GM12878 (cell line): ENCODE data around the gene FARS2. TPM values are rescaled to one million over a fixed set of nuclear protein-coding genes. Genes with fewer than 3 reads are reported as not detected.

Experiments used
- ATAC-seq: fragments of 200-7000 bp; cut with Tn5 transposase; 3 replicates; pipeline ENCODE4 v1.9.1; 2020; ENCODE audit warnings: mild to moderate bottlenecking, moderate library complexity
- BruUV-seq: library from RNA; stranded (reverse); fragments of 400-500 nt; replicated peaks from 2 replicates; lab custom pipeline; 2021; lab: Mats Ljungman, UMichigan
- CTCF ChIA-PET: fragments of 300-600 bp; sonication (Branson Sonifier 250); formaldehyde crosslinking; extraction: SDS; loops from one replicate; lab custom pipeline; 2021; ENCODE audit warnings: inconsistent platforms; lab: Yijun Ruan, JAX
- POLR2A ChIA-PET: fragments of 350-600 bp; formaldehyde crosslinking; extraction: SDS; loops from one replicate; lab custom pipeline; 2021; ENCODE audit warnings: inconsistent platforms; lab: Charles Lee
- RAD21 ChIA-PET: fragments of 300-600 bp; sonication (Branson Sonifier 250); formaldehyde crosslinking; loops from one replicate; lab custom pipeline; 2023; ENCODE audit warnings: antibody characterized with exemption; ENCODE audit not compliant: unreplicated experiment; lab: Charles Lee
- SMC1A ChIA-PET: fragments of 300-600 bp; sonication (Branson Sonifier 250); formaldehyde crosslinking; loops from one replicate; lab custom pipeline; 2023; ENCODE audit not compliant: unreplicated experiment, uncharacterized antibody; lab: Charles Lee
- DNase-seq: peaks from one replicate; pipeline ENCODE4 v3.0.0-alpha.2; 2011; ENCODE audit warnings: low read depth, low spot score
- FAIRE-seq: peaks from 3 replicates; lab custom pipeline; 2011; peaks lifted over from hg19 to GRCh38; lab: Jason Lieb, UNC
- H2AFZ ChIP-seq: 2 replicates; pipeline ENCODE4 v1.6.0; 2011; ENCODE audit warnings: low read depth, low read length, control low read depth; ENCODE audit not compliant: control insufficient read depth
- H3K27ac ChIP-seq: 2 replicates; pipeline ENCODE4 v1.5.1; 2011; ENCODE audit warnings: control low read depth; ENCODE audit not compliant: control insufficient read depth, insufficient read depth
- H3K27me3 ChIP-seq, 2 experiments: replicated peaks in 1 of 2; 2 replicates each; pipeline versions ENCODE4 v1.6.0 to v1.6.1; 2011; ENCODE audit warnings: low read length in 1 of 2; ENCODE audit not compliant: control insufficient read depth in 2 of 2, insufficient read depth in 2 of 2
- H3K36me3 ChIP-seq, 2 experiments: 2 replicates each; pipeline ENCODE4 v1.5.1; 2011; ENCODE audit warnings: low read length in 1 of 2; ENCODE audit not compliant: control insufficient read depth in 2 of 2, insufficient read depth in 2 of 2
- H3K4me1 ChIP-seq: 2 replicates; pipeline ENCODE4 v1.6.1; 2011; ENCODE audit warnings: mild to moderate bottlenecking, low read length, moderate library complexity, mixed read lengths; ENCODE audit not compliant: control insufficient read depth, insufficient read depth
- H3K4me2 ChIP-seq: 2 replicates; pipeline ENCODE4 v1.6.0; 2011; ENCODE audit warnings: control low read depth; ENCODE audit not compliant: control insufficient read depth, insufficient read depth
- H3K4me3 ChIP-seq: fragments of 200-600 bp; sonication (generic); 2 replicates; pipeline ENCODE4 v1.5.1; 2016
- H3K79me2 ChIP-seq: 2 replicates; pipeline ENCODE4 v1.6.0; 2011; ENCODE audit warnings: low read length; ENCODE audit not compliant: control insufficient read depth, insufficient read depth
- H3K9ac ChIP-seq: 2 replicates; pipeline ENCODE4 v1.8.0; 2011; ENCODE audit warnings: low read length, control low read depth, mixed read lengths; ENCODE audit not compliant: control insufficient read depth, insufficient read depth
- H3K9me3 ChIP-seq: replicated peaks from 3 replicates; pipeline ENCODE4 v1.5.1; 2011; ENCODE audit warnings: mild to moderate bottlenecking, low read length; ENCODE audit not compliant: control insufficient read depth, insufficient read depth
- H4K20me1 ChIP-seq: 2 replicates; pipeline ENCODE4 v1.6.0; 2011; ENCODE audit not compliant: control insufficient read depth, insufficient read depth
- CHD1 ChIP-seq: IDR thresholded peaks from 2 replicates; pipeline ENCODE4 v1.6.1; 2012; ENCODE audit warnings: low read depth, low read length, improper control_type of control experiment
- CREB1 ChIP-seq: IDR thresholded peaks from 2 replicates; pipeline ENCODE4 v1.6.1; 2012; ENCODE audit warnings: low read depth, mild to moderate bottlenecking, inconsistent platforms
- CREM ChIP-seq: IDR thresholded peaks from 2 replicates; pipeline ENCODE4 v1.6.1; 2014; ENCODE audit warnings: antibody characterized with exemption, low read depth
- EZH2 ChIP-seq: IDR thresholded peaks from 2 replicates; pipeline ENCODE4 v1.6.1; 2012; ENCODE audit warnings: low read depth, mild to moderate bottlenecking, control low read depth, inconsistent platforms, low read length, borderline replicate concordance; ENCODE audit not compliant: control insufficient read depth
- HDGF ChIP-seq: fragments of 450-650 bp; IDR thresholded peaks from 2 replicates; pipeline ENCODE4 v1.6.1; 2016; ENCODE audit warnings: antibody characterized with exemption
- SREBF2 ChIP-seq: IDR thresholded peaks from 2 replicates; pipeline ENCODE4 v1.6.1; 2012; ENCODE audit warnings: mild to moderate bottlenecking, low read length
- TCF12 ChIP-seq: IDR thresholded peaks from 2 replicates; pipeline ENCODE4 v1.6.1; 2011; ENCODE audit warnings: low read depth, mild to moderate bottlenecking, low read length
- WGBS: methylation state at CpG from one replicate; pipeline ENCODE4 v1.1.6; 2016; ENCODE audit warnings: low lambda C conversion rate; ENCODE audit not compliant: insufficient replicate concordance, insufficient coverage; ENCODE audit errors: missing lambda C conversion rate; 5-methylcytosine and 5-hydroxymethylcytosine counted together
- in situ Hi-C: fragments of 300-500 bp; cut with MboI; formaldehyde crosslinking; loops from 9 replicates; pipeline ENCODE4 v1.14.3; 2018; ENCODE audit warnings: mixed read lengths
- intact Hi-C: fragments of 100-400 bp; cut with micrococcal nuclease; formaldehyde crosslinking; loops from one replicate; pipeline ENCODE4 v1.14.2; 2022; ENCODE audit not compliant: unreplicated experiment
- polyA plus RNA-seq, 11 experiments: library from polyadenylated mRNA; depleted of rRNA in 4 of 11; unstranded in 6 of 11; stranded (reverse) in 5 of 11; fragments of >200 nt; fragmentation: Nextera tagmentation in 4 of 11; fragmentation: Illumina TruSeq in 1 of 11; extraction: Ambion mirVana in 4 of 11; extraction: Trizol in 1 of 11; gene quantifications; 1 replicate in 1 of 11; 2 replicates in 10 of 11; pipeline versions ENCODE4 v1.2.1 to v1.2.3, GENCODE V29; 2011 to 2016; ENCODE audit warnings: inconsistent platforms in 2 of 11, missing spikeins in 2 of 11, low read depth in 1 of 11
- total RNA-seq, 4 experiments: library from RNA; depleted of rRNA in 3 of 4; stranded (reverse); fragments of >200 nt in 3 of 4; fragmentation: Illumina TruSeq in 1 of 4; extraction: Trizol in 1 of 4; gene quantifications; 2 replicates each; pipeline versions ENCODE4 v1.2.1 to v1.2.3, GENCODE V29; 2013 to 2021
- TF ChIP-seq, protein P1 (sequence below): IDR thresholded peaks from 2 replicates; pipeline ENCODE4 v1.6.1; 2012; ENCODE audit warnings: low read depth, low read length, improper control_type of control experiment
- TF ChIP-seq, protein P2 (sequence below): IDR thresholded peaks from 2 replicates; pipeline ENCODE4 v1.6.1; 2012; ENCODE audit warnings: low read depth, low read length, improper control_type of control experiment

Gene FARS2
- total and polyA plus RNA-seq, 10 of the 15 experiments (the other 5 are each of a cell fraction or from before 2014, with no cell fraction given), result 16.8 to 46.7 (median 25.6) TPM

DNA sequence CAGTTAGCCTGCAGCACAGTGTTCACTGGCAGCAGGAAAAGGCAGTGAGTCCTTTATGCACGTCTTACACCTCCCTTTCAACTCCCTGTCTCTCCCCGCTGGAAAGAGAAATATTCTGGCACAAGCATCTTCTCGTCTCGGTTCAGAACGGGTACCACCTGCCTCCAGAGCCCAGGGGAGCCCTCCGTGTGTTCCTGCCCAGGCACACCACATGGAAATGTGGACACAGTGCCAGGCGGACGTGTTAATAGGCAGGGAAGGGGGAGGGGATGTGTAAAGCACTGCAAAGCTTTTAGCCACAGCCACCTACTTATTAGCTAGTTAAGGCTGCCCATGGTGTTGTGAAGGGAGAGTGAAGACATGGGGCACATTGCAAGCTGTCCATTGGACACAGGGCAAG is 219.7 kb downstream of the FARS2 start:
- no peak overlapping the region for H2AFZ ChIP-seq
- ChIA-PET CTCF (interaction anchor here (0.6 to 0.8 kb wide), 2 partner anchors 10 to 539 kb away, joined by 3 read pairs; no protein-coding TSS in a partner anchor), RAD21 (interaction anchor here (0.7 to 1.2 kb wide), 2 partner anchors 10 to 25 kb away, joined by 3 to 4 read pairs; no protein-coding TSS in a partner anchor)

DNA sequence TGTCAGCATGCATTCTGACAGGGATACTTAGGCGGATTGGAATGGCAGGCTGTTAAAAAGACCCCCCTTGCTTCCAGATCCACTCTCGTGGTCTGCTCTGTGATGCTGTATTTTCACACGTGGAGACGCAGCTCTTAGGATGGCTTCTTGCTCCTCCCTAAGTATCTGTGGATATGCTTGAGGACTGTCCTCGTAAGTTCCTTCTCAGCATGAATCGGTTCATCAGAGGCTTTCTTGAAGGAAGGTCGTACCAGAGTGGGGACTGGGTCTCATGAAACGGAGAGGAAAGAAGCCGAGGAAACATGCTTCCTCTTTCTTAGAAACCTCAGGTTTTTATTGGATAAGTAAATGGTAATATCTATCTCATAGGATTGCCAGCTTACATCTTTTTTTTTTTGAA is 220.4 kb downstream of the FARS2 start:
- TF ChIP-seq CHD1, result no peak
- no peak for TF ChIP-seq SREBF2
- TF ChIP-seq, protein P1, sequence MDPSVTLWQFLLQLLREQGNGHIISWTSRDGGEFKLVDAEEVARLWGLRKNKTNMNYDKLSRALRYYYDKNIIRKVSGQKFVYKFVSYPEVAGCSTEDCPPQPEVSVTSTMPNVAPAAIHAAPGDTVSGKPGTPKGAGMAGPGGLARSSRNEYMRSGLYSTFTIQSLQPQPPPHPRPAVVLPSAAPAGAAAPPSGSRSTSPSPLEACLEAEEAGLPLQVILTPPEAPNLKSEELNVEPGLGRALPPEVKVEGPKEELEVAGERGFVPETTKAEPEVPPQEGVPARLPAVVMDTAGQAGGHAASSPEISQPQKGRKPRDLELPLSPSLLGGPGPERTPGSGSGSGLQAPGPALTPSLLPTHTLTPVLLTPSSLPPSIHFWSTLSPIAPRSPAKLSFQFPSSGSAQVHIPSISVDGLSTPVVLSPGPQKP, result no peak
- FAIRE-seq (no peak), ATAC-seq (no peak), DNase-seq (no peak)
- Histone ChIP-seq H3K79me2 (no peaks in the 10 kb centered on the region), H3K27ac (no peak overlapping the region), H3K4me3 (no peak overlapping the region), H3K36me3 (no peaks in the 10 kb centered on the region), H3K4me2 (no peak overlapping the region), H3K9ac (no peak overlapping the region), H3K9me3 (no peaks in the 10 kb centered on the region), H3K27me3 (no peaks in the 10 kb centered on the region), H3K4me1 (peaks cover 8% of the 10 kb centered on the region), H4K20me1 (no peaks in the 10 kb centered on the region), H2AFZ (no peak overlapping the region)
- in situ Hi-C loops, result no loop called here
- ChIA-PET SMC1A (interaction anchor here (1.3 to 8.7 kb wide), 3 partner anchors 10 to 24 kb away, joined by 3 to 72 read pairs (median 5); no protein-coding TSS in a partner anchor), CTCF (interaction anchor here (0.6 to 1.0 kb wide), 5 partner anchors 10 to 540 kb away, joined by 3 read pairs; no protein-coding TSS in a partner anchor), POLR2A (no interaction called here), RAD21 (interaction anchor here (0.7 to 1.2 kb wide), 2 partner anchors 10 to 24 kb away, joined by 3 to 4 read pairs; no protein-coding TSS in a partner anchor)
- BruUV-seq, result no TSS peak
- intact Hi-C loops, result no loop called here
- WGBS, result 78% methylated on average over 9 of the region's 9 CpGs

More for the DNA sequence above, 219.7 kb downstream of the FARS2 start:
- WGBS, result 78% methylated on average over 8 of the region's 8 CpGs
- no peak overlapping the region for H3K4me2 ChIP-seq
- no peaks in the 10 kb centered on the region for H3K27me3 ChIP-seq
- in situ Hi-C loops, result no loop called here
- H3K27ac ChIP-seq, result no peak overlapping the region
- no peaks in the 10 kb centered on the region for H3K79me2 ChIP-seq
- TF ChIP-seq HDGF (no peak), CREM (no peak), CREB1 (no peak), TCF12 (no peak), EZH2 (no peak)
- TF ChIP-seq, protein P2, sequence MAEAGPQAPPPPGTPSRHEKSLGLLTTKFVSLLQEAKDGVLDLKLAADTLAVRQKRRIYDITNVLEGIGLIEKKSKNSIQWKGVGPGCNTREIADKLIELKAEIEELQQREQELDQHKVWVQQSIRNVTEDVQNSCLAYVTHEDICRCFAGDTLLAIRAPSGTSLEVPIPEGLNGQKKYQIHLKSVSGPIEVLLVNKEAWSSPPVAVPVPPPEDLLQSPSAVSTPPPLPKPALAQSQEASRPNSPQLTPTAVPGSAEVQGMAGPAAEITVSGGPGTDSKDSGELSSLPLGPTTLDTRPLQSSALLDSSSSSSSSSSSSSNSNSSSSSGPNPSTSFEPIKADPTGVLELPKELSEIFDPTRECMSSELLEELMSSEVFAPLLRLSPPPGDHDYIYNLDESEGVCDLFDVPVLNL, result no peak
- no TSS peak for BruUV-seq
- DNase-seq, result no peak
- SMC1A ChIA-PET, result interaction anchor here (1.3 to 8.7 kb wide), 4 partner anchors 10 to 25 kb away, joined by 3 to 72 read pairs (median 4); no protein-coding TSS in a partner anchor
- H3K4me1 ChIP-seq, result peaks cover 4% of the 10 kb centered on the region
- no peak for ATAC-seq
- no peak for FAIRE-seq
- intact Hi-C loops, result no loop called here
- H3K4me3 ChIP-seq, result no peak overlapping the region
- no peaks in the 10 kb centered on the region for H4K20me1 ChIP-seq
- no peaks in the 10 kb centered on the region for H3K9me3 ChIP-seq
- H3K36me3 ChIP-seq, result no peaks in the 10 kb centered on the region
- POLR2A ChIA-PET, result no interaction called here
- no peak overlapping the region for H3K9ac ChIP-seq
